HT1080 (cell line): ENCODE measurements around the gene MDGA2. TPM values are rescaled to one million over a fixed set of nuclear protein-coding genes. Genes with fewer than 3 reads are reported as not detected.
"Not testable (repeated sequence)": the region's sequence is repeated elsewhere in the genome, so short reads cannot be mapped to it uniquely, and the experiment has no call there.

ENCODE experiments used
- DNase-seq: peaks from one replicate; pipeline ENCODE4 v3.0.0-alpha.2; 2015; ENCODE audit warnings: low read depth
- small RNA-seq: library from RNA; depleted of rRNA; stranded (forward); fragments of <200 nt; gene quantifications from one replicate; pipeline ENCODE3, GENCODE V24; 2014
- total RNA-seq: library from RNA; depleted of rRNA; stranded (reverse); fragments of >200 nt; shearing (Covaris generic); gene quantifications from 2 replicates; pipeline ENCODE4 v1.2.3, GENCODE V29; 2014

MDGA2 gene
- total RNA-seq, 1 experiment from 2014 or later = 4.2 TPM

- DNase-seq = no peak
Observed at GRCh38 chr14:46973295-46973694, 702.1 kb downstream of the MDGA2 start.

GRCh38 chr14:46964378-46964777 is 711.0 kb downstream of the MDGA2 start:
- no peak for DNase-seq

GRCh38 chr14:46951103-46951502 is 724.3 kb downstream of the MDGA2 start:
- no peak for DNase-seq

- no peak for DNase-seq
Observed at GRCh38 chr14:46940611-46941010, 734.8 kb downstream of the MDGA2 start.

GRCh38 chr14:46920542-46920941 is 754.9 kb downstream of the MDGA2 start:
- no peak for DNase-seq

GRCh38 chr14:46915539-46915938 is 759.9 kb downstream of the MDGA2 start:
- DNase-seq = not testable (repeated sequence)

GRCh38 chr14:46902837-46903236 is 772.6 kb downstream of the MDGA2 start:
- no peak for DNase-seq

- DNase-seq = no peak
Observed at GRCh38 chr14:46894476-46894875, 780.9 kb downstream of the MDGA2 start.

GRCh38 chr14:46887144-46887543 is 788.3 kb downstream of the MDGA2 start:
- DNase-seq = no peak

- DNase-seq = no peak
Observed at GRCh38 chr14:46885566-46885965, 789.8 kb downstream of the MDGA2 start.

GRCh38 chr14:46861753-46862152 is 813.7 kb downstream of the MDGA2 start:
- DNase-seq = no peak

- DNase-seq = no peak
Observed at GRCh38 chr14:46840944-46841720, 834.3 kb downstream of the MDGA2 start.

- no peak for DNase-seq
Observed at GRCh38 chr14:46820291-46820690, 855.1 kb downstream of the MDGA2 start.

GRCh38 chr14:46819117-46819516 is 856.3 kb downstream of the MDGA2 start:
- no peak for DNase-seq

- no peak for DNase-seq
Observed at GRCh38 chr14:46818147-46818546, 857.3 kb downstream of the MDGA2 start.

- DNase-seq = no peak
Observed at GRCh38 chr14:46793144-46793543, 882.3 kb downstream of the MDGA2 start.

Small RNAs within 50 kb of the gene (small RNA-seq; reads per million reads assigned to genes)
- not detected for gene RF00402
